Stomach (tissue), 9 donors: Measurements from ENCODE around the gene TFEC. TPM values are rescaled to one million over a fixed set of nuclear protein-coding genes. Genes with fewer than 3 reads are reported as not detected.

ENCODE experiments used
- DNase-seq, 2 donors: peaks; one replicate each; pipeline versions ENCODE4 v3.0.0 to v3.0.0-alpha.2; 2013 to 2019
- H3K27ac ChIP-seq, 5 donors: fragments of 200-600 bp in 4 of 5; sonication (generic) in 4 of 5; one replicate each; pipeline ENCODE4 v1.5.1; 2013 to 2019; ENCODE audit warnings: mild to moderate bottlenecking in 1 of 5, moderate library complexity in 1 of 5
- H3K27me3 ChIP-seq, 3 donors: fragments of 200-600 bp; sonication (generic); one replicate each; pipeline ENCODE4 v1.5.1; 2017 to 2019; ENCODE audit warnings: mixed run types in 1 of 3
- H3K36me3 ChIP-seq, 4 donors: fragments of 200-600 bp; sonication (generic); 1 replicate in 3 of 4; 2 replicates in 1 of 4; pipeline ENCODE4 v1.5.1; 2016 to 2019
- H3K4me1 ChIP-seq, 4 donors: fragments of 200-600 bp; sonication (generic); one replicate each; pipeline ENCODE4 v1.5.1; 2016 to 2019
- H3K4me3 ChIP-seq, 4 donors: fragments of 200-600 bp; sonication (generic) in 3 of 4; one replicate each; pipeline ENCODE4 v1.5.1; 2016 to 2019; ENCODE audit warnings: mild to moderate bottlenecking in 1 of 4
- H3K9me3 ChIP-seq, 4 donors: fragments of 200-600 bp; sonication (generic); one replicate each; pipeline ENCODE4 v1.5.1; 2016 to 2019
- EP300 ChIP-seq: sonication (generic); formaldehyde crosslinking; IDR thresholded peaks from one replicate; pipeline ENCODE4 v1.6.1; 2017; ENCODE audit warnings: antibody characterized with exemption
- POLR2A ChIP-seq, 4 donors: fragments of 450-650 bp; IDR thresholded peaks; one replicate each; pipeline ENCODE4 v1.6.1; 2016; ENCODE audit warnings: antibody characterized with exemption in 4 of 4, control low read depth in 2 of 4, mild to moderate bottlenecking in 1 of 4, moderate library complexity in 1 of 4
- POLR2AphosphoS5 ChIP-seq, 3 donors: sonication (generic); formaldehyde crosslinking; IDR thresholded peaks; one replicate each; pipeline ENCODE4 v1.6.1; 2016; ENCODE audit warnings: antibody characterized with exemption in 3 of 3
- WGBS, 5 donors: extraction: QIAGEN DNeasy Blood & Tissue Kit in 3 of 5; methylation state at CpG; one replicate each; pipeline versions ENCODE4 v1.1.5 to v1.1.7; 2013 to 2018; 5-methylcytosine and 5-hydroxymethylcytosine counted together
- intact Hi-C: fragments of 100-400 bp; cut with DNase I; formaldehyde crosslinking; loops from one replicate; pipeline ENCODE4 v1.15.1; 2023; ENCODE audit warnings: low total_unique reads
- polyA plus RNA-seq, 3 donors: library from polyadenylated mRNA; stranded (reverse); fragments of 200-250 nt; gene quantifications; one replicate each; pipeline ENCODE4 v1.2.3, GENCODE V29; 2013
- total RNA-seq, 5 donors: library from RNA; depleted of rRNA; stranded (reverse); fragments of >200 nt; gene quantifications; one replicate each; pipeline versions ENCODE4 v1.1.0 to v1.2.3, GENCODE V29; 2014 to 2016
- TF ChIP-seq, protein P1 (sequence below), 7 experiments: fragments of 450-650 bp in 4 of 7; fragments of 200-600 bp in 3 of 7; sonication (generic) in 3 of 7; IDR thresholded peaks; one replicate each; pipeline ENCODE4 v1.5.1; 2016 to 2019; ENCODE audit warnings: antibody characterized with exemption in 7 of 7, control low read depth in 2 of 7, mild to moderate bottlenecking in 1 of 7
- donor health status: healthy with polysubstance abuse.
- donor health status: Bipolar disorder and iron deficiency.
- donor health status: healthy.

The TFEC gene
- total and polyA plus RNA-seq, 8 donors, result 0.25 to 28.4 (median 1.1) TPM

DNA sequence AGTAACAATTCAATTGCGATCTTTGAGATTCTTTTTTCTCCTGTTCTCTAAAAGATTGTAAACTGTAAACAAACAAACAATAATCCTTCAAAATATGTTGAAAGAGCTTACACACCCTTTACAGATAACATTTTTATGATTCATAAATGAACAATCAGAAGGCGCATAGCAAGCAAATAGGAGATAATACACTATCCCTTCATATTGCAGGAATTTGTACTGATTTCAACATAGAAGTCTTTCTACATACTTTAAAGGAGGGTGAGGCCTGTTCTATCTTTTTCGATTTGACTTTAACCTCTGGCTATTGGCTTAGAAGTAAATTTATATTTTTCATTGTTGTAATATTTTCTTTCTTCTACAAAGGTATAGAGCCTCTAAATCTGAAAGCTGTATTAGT, 57.2 kb downstream of the TFEC start:
- Histone ChIP-seq H3K36me3 (no peaks in the 10 kb centered on the region), H3K27ac (no peak overlapping the region), H3K4me3 (no peak overlapping the region), H3K4me1 (no peaks in the 10 kb centered on the region), H3K27me3 (no peaks in the 10 kb centered on the region), H3K9me3 (no peaks in the 10 kb centered on the region)
- WGBS, 5 donors, result 68 to 85% (median 78%) methylated on average over 3 of the region's 3 CpGs
- no peak for TF ChIP-seq POLR2A (IDR thresholded peaks at IDR 0.05)
- TF ChIP-seq POLR2AphosphoS5 (IDR thresholded peaks at IDR 0.05), result no peak
- TF ChIP-seq, protein P1, sequence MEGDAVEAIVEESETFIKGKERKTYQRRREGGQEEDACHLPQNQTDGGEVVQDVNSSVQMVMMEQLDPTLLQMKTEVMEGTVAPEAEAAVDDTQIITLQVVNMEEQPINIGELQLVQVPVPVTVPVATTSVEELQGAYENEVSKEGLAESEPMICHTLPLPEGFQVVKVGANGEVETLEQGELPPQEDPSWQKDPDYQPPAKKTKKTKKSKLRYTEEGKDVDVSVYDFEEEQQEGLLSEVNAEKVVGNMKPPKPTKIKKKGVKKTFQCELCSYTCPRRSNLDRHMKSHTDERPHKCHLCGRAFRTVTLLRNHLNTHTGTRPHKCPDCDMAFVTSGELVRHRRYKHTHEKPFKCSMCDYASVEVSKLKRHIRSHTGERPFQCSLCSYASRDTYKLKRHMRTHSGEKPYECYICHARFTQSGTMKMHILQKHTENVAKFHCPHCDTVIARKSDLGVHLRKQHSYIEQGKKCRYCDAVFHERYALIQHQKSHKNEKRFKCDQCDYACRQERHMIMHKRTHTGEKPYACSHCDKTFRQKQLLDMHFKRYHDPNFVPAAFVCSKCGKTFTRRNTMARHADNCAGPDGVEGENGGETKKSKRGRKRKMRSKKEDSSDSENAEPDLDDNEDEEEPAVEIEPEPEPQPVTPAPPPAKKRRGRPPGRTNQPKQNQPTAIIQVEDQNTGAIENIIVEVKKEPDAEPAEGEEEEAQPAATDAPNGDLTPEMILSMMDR (IDR thresholded peaks at IDR 0.05), result no peak
- no peak for TF ChIP-seq EP300
- intact Hi-C loops, result no loop called here
- no peak for DNase-seq

DNA sequence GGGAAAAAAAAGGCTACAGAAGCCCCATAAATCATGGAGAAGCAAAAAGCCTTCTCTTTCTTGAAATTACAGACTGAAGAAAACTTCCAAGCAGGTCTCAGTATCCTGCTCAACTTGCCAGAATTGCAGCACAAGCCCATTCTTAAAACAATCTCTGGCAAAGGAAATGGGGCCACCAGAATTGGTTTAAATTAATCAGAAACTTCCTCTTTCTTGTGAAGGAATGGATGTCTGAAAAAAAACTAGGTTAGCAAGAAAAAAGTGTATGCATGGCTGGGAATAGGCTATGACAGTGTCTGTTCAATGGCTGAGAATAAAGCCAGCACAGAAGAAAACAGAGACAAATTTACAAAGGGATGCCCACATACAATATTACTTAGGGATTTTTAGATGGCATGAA, 59.1 kb downstream of the TFEC start:
- Histone ChIP-seq H3K9me3 (no peaks in the 10 kb centered on the region), H3K4me3 (no peak overlapping the region), H3K27ac (no peak overlapping the region), H3K27me3 (no peaks in the 10 kb centered on the region), H3K4me1 (no peaks in the 10 kb centered on the region), H3K36me3 (no peaks in the 10 kb centered on the region)
- TF ChIP-seq, protein P1 (IDR thresholded peaks at IDR 0.05), result no peak
- TF ChIP-seq EP300 (no peak), POLR2A (IDR thresholded peaks at IDR 0.05) (no peak), POLR2AphosphoS5 (IDR thresholded peaks at IDR 0.05) (no peak)
- no peak for DNase-seq
- intact Hi-C loops, result no loop called here

- Histone ChIP-seq H3K27me3 (no peaks in the 10 kb centered on the region), H3K27ac (no peak overlapping the region), H3K4me1 (no peaks in the 10 kb centered on the region), H3K36me3 (no peaks in the 10 kb centered on the region), H3K9me3 (no peaks in the 10 kb centered on the region), H3K4me3 (no peak overlapping the region)
- intact Hi-C loops, result no loop called here
- DNase-seq, result no peak
- TF ChIP-seq EP300, result no peak
- no peak for TF ChIP-seq POLR2A (IDR thresholded peaks at IDR 0.05)
- no peak for TF ChIP-seq POLR2AphosphoS5 (IDR thresholded peaks at IDR 0.05)
- TF ChIP-seq, protein P1 (IDR thresholded peaks at IDR 0.05), result no peak
- 52 to 81% (median 73%) methylated on average over 1 of the region's 1 CpG for WGBS, 5 donors
Observed at GRCh38 chr7:115968596-115968995, 62.0 kb downstream of the TFEC start.

DNA sequence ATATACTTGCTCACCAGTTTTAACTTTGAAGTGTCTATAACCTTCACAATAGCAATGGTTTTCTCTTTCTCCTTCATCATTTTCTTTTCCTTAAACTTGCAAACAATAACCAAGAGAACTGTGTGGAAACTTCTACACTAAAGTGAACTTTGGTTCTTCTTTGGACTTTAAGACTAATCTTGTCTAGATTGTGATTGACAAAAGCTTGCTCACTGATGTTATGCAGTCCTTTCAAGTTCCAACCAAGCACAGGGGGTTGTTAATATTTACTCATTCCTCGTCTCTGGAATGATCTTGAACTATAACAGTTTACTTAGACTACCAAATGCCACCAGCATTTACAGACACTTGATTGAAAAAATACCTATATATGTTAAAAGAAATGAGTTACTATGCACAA, 62.4 kb downstream of the TFEC start:
- 11 to 23% (median 19%) methylated on average over 1 of the region's 1 CpG for WGBS, 5 donors
- no peak for DNase-seq
- Histone ChIP-seq H3K9me3 (no peaks in the 10 kb centered on the region), H3K27ac (no peak overlapping the region), H3K4me1 (no peaks in the 10 kb centered on the region), H3K36me3 (no peaks in the 10 kb centered on the region), H3K4me3 (no peak overlapping the region), H3K27me3 (no peaks in the 10 kb centered on the region)
- intact Hi-C loops, result no loop called here
- TF ChIP-seq POLR2A (IDR thresholded peaks at IDR 0.05) (no peak), POLR2AphosphoS5 (IDR thresholded peaks at IDR 0.05) (no peak), EP300 (no peak)
- TF ChIP-seq, protein P1 (IDR thresholded peaks at IDR 0.05), result no peak
